ENCODE measurements around the gene P3H3. TPM values are rescaled to one million over a fixed set of nuclear protein-coding genes. Genes with fewer than 3 reads are reported as not detected.
A peak's percentile ranks its signal among the peaks of the same experiment; 100 is the strongest.

P3H3 gene
- polyA plus RNA-seq, 2 of the 4 experiments (the other 2 are of a cell fraction), result 8.6 to 21.9 TPM

- TF ChIP-seq, protein P1, sequence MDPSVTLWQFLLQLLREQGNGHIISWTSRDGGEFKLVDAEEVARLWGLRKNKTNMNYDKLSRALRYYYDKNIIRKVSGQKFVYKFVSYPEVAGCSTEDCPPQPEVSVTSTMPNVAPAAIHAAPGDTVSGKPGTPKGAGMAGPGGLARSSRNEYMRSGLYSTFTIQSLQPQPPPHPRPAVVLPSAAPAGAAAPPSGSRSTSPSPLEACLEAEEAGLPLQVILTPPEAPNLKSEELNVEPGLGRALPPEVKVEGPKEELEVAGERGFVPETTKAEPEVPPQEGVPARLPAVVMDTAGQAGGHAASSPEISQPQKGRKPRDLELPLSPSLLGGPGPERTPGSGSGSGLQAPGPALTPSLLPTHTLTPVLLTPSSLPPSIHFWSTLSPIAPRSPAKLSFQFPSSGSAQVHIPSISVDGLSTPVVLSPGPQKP (IDR thresholded peaks at IDR 0.05; ENCODE audit: low read depth, low read length), result no peak
- TF ChIP-seq RCOR1 (IDR thresholded peaks at IDR 0.05; ENCODE audit: low read depth, low read length) (no peak), EP300 (IDR thresholded peaks at IDR 0.05) (no peak), RAD21 (conservative IDR thresholded peaks at IDR 0.05 in 1 of 2, IDR thresholded peaks at IDR 0.05 in 1 of 2) (no peak), RARB (CRISPR knock-in tag; IDR thresholded peaks at IDR 0.05) (no peak), JUNB (IDR thresholded peaks at IDR 0.05) (no peak), CHD2 (IDR thresholded peaks at IDR 0.05; ENCODE audit: low read length, partially characterized antibody) (no peak), RFX5 (IDR thresholded peaks at IDR 0.05) (no peak), HDAC2 (IDR thresholded peaks at IDR 0.05) (no peak), MYC (IDR thresholded peaks at IDR 0.05; ENCODE audit: borderline replicate concordance, low read length) (no peak), NPAS2 (CRISPR knock-in tag; IDR thresholded peaks at IDR 0.05; ENCODE audit: borderline replicate concordance) (no peak), ZNF302 (CRISPR knock-in tag; IDR thresholded peaks at IDR 0.05) (no peak), EHF (CRISPR knock-in tag; IDR thresholded peaks at IDR 0.05) (no peak), HOXA7 (CRISPR knock-in tag; IDR thresholded peaks at IDR 0.05) (no peak), BCL3 (IDR thresholded peaks at IDR 0.05) (peak; percentile 30; the same call in 1 of the 3 replicates), TP53 (CRISPR knock-in tag; IDR thresholded peaks at IDR 0.05) (no peak), PBX3 (IDR thresholded peaks at IDR 0.05) (peak; percentile 88), USF2 (IDR thresholded peaks at IDR 0.05) (no peak), KDM1A (IDR thresholded peaks at IDR 0.05; ENCODE audit: low read depth) (no peak), MAFK (IDR thresholded peaks at IDR 0.05; ENCODE audit: partially characterized antibody) (no peak), ZC3H11A (IDR thresholded peaks at IDR 0.05) (no peak), CBX2 (IDR thresholded peaks at IDR 0.05; ENCODE audit: borderline replicate concordance, low read depth) (no peak), EHMT2 (IDR thresholded peaks at IDR 0.05; ENCODE audit: low read depth) (no peak), ZFP36 (IDR thresholded peaks at IDR 0.05; ENCODE audit: borderline replicate concordance, partially characterized antibody) (no peak), JUN (IDR thresholded peaks at IDR 0.05) (peak; percentile 58 to 62; a peak in 3 of 5 replicates), MAZ (IDR thresholded peaks at IDR 0.05; ENCODE audit: borderline replicate concordance, low read depth, low read length) (no peak), HOXB13 (CRISPR knock-in tag; IDR thresholded peaks at IDR 0.05; ENCODE audit: low read depth) (no peak), SMC3 (IDR thresholded peaks at IDR 0.05) (no peak), CHD4 (IDR thresholded peaks at IDR 0.05; ENCODE audit: borderline replicate concordance) (no peak), HMGXB4 (CRISPR knock-in tag; IDR thresholded peaks at IDR 0.05; ENCODE audit: borderline replicate concordance) (no peak)
- TF ChIP-seq, protein P2, sequence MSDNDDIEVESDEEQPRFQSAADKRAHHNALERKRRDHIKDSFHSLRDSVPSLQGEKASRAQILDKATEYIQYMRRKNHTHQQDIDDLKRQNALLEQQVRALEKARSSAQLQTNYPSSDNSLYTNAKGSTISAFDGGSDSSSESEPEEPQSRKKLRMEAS (IDR thresholded peaks at IDR 0.05), result peak; percentile 35; the same call in 1 of the 2 replicates
- TF ChIP-seq, protein P3, sequence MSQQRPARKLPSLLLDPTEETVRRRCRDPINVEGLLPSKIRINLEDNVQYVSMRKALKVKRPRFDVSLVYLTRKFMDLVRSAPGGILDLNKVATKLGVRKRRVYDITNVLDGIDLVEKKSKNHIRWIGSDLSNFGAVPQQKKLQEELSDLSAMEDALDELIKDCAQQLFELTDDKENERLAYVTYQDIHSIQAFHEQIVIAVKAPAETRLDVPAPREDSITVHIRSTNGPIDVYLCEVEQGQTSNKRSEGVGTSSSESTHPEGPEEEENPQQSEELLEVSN (IDR thresholded peaks at IDR 0.05; ENCODE audit: borderline replicate concordance, low read depth), result no peak
- TF ChIP-seq, protein P4, sequence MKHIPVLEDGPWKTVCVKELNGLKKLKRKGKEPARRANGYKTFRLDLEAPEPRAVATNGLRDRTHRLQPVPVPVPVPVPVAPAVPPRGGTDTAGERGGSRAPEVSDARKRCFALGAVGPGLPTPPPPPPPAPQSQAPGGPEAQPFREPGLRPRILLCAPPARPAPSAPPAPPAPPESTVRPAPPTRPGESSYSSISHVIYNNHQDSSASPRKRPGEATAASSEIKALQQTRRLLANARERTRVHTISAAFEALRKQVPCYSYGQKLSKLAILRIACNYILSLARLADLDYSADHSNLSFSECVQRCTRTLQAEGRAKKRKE (CRISPR knock-in tag; IDR thresholded peaks at IDR 0.05; ENCODE audit: low read depth), result no peak
Measured at GRCh38 chr12:6871052-6871957, 43.1 kb downstream of the P3H3 start (continued).

Data from A549 (cell line).